Parathyroid adenoma (tissue), 2 donors: ENCODE results near the gene GJB4.

Source experiments
- H2AFZ ChIP-seq: fragments of 300-600 bp; sonication (generic); one replicate; pipeline ENCODE4 v1.7.0; 2017; ENCODE audit warnings: antibody characterized with exemption, mild to moderate bottlenecking
- H3K27ac ChIP-seq: fragments of 300-600 bp; sonication (generic); one replicate; pipeline ENCODE4 v1.7.0; 2017
- H3K27me3 ChIP-seq: fragments of 300-600 bp; sonication (generic); one replicate; pipeline ENCODE4 v1.7.0; 2017; ENCODE audit warnings: low read length; ENCODE audit not compliant: control insufficient read depth, insufficient read depth
- H3K36me3 ChIP-seq: fragments of 300-600 bp; sonication (generic); one replicate; pipeline ENCODE4 v1.7.0; 2017; ENCODE audit warnings: low read length; ENCODE audit not compliant: control insufficient read depth, insufficient read depth
- H3K4me1 ChIP-seq: fragments of 300-600 bp; sonication (generic); one replicate; pipeline ENCODE4 v1.7.0; 2017; ENCODE audit warnings: control low read depth
- H3K4me2 ChIP-seq: fragments of 300-600 bp; sonication (generic); one replicate; pipeline ENCODE4 v1.7.0; 2017; ENCODE audit warnings: low read length
- H3K4me3 ChIP-seq: fragments of 300-600 bp; sonication (generic); one replicate; pipeline ENCODE4 v1.7.0; 2017; ENCODE audit warnings: low read depth, low read length
- H3K79me2 ChIP-seq: fragments of 300-600 bp; sonication (generic); one replicate; pipeline ENCODE4 v1.7.0; 2017; ENCODE audit warnings: control low read depth
- H3K9ac ChIP-seq: fragments of 300-600 bp; sonication (generic); one replicate; pipeline ENCODE4 v1.7.0; 2017; ENCODE audit warnings: mild to moderate bottlenecking
- H3K9me3 ChIP-seq: fragments of 300-600 bp; sonication (generic); one replicate; pipeline ENCODE4 v1.7.0; 2017; ENCODE audit warnings: low read length; ENCODE audit not compliant: control insufficient read depth
- TF ChIP-seq, protein P1 (sequence below): fragments of 300-600 bp; sonication (generic); IDR thresholded peaks from one replicate; pipeline ENCODE4 v1.7.0; 2017; ENCODE audit warnings: antibody characterized with exemption, mild to moderate bottlenecking
- donor health status: primary hyperparathyroidism.

Gene GJB4

DNA sequence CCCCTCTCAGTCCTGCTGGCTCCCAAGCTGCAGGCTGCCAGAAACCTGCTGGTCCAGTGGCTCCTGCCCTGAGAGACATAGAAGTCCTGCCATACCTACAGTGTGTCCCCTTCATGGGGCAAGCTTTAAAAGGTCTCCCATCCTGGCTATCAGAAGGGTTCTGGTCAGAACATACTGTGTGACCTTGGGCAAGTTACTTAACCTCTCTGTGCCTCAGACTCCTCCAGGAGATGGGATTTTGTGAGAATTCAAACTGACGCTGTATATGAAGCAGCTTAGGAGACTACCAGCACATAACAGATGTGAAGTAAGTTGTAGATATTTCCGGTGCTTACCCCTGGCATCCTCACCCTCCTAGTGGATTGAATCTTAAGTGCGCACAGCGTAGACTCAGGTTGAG, 13.4 kb upstream of the GJB4 start:
- H3K27me3 ChIP-seq, result no peaks in the 10 kb centered on the region
- H3K79me2 ChIP-seq, result no peaks in the 10 kb centered on the region
- no peaks in the 10 kb centered on the region for H3K4me1 ChIP-seq
- TF ChIP-seq, protein P1, sequence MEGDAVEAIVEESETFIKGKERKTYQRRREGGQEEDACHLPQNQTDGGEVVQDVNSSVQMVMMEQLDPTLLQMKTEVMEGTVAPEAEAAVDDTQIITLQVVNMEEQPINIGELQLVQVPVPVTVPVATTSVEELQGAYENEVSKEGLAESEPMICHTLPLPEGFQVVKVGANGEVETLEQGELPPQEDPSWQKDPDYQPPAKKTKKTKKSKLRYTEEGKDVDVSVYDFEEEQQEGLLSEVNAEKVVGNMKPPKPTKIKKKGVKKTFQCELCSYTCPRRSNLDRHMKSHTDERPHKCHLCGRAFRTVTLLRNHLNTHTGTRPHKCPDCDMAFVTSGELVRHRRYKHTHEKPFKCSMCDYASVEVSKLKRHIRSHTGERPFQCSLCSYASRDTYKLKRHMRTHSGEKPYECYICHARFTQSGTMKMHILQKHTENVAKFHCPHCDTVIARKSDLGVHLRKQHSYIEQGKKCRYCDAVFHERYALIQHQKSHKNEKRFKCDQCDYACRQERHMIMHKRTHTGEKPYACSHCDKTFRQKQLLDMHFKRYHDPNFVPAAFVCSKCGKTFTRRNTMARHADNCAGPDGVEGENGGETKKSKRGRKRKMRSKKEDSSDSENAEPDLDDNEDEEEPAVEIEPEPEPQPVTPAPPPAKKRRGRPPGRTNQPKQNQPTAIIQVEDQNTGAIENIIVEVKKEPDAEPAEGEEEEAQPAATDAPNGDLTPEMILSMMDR, result no peak
- H3K27ac ChIP-seq, result no peak overlapping the region
- H3K9me3 ChIP-seq, result no peaks in the 10 kb centered on the region
- H3K36me3 ChIP-seq, result no peaks in the 10 kb centered on the region
- H3K4me3 ChIP-seq, result no peak overlapping the region
- H3K9ac ChIP-seq, result no peak overlapping the region
- H2AFZ ChIP-seq, result no peak overlapping the region
- H3K4me2 ChIP-seq, result no peak overlapping the region

- Histone ChIP-seq H3K36me3 (no peaks in the 10 kb centered on the region), H3K27me3 (no peaks in the 10 kb centered on the region), H3K4me3 (no peak overlapping the region), H2AFZ (no peak overlapping the region), H3K27ac (no peak overlapping the region), H3K4me1 (no peaks in the 10 kb centered on the region), H3K4me2 (no peak overlapping the region), H3K79me2 (no peaks in the 10 kb centered on the region), H3K9ac (no peak overlapping the region), H3K9me3 (no peaks in the 10 kb centered on the region)
- TF ChIP-seq, protein P1, result no peak
Observed at GRCh38 chr1:34746785-34747637, 12.5 kb upstream of the GJB4 start.

DNA sequence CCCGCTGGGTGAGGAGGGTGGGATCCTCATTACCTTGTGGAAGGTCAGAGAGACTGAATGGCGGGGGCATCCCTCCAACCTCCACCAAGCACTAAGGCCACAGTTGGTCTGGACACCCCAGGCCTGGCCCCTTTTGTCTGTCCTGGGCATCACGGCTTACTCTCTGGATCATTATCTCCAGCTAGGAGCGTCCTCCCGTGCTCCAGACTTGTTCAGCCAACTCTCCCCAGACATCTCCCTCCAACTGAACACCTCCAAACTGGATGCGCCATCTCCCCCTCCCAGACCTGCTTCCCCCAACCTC, 11.9 kb upstream of the GJB4 start:
- H3K9ac ChIP-seq, result no peak overlapping the region
- H3K4me2 ChIP-seq, result no peak overlapping the region
- H3K4me1 ChIP-seq, result no peaks in the 10 kb centered on the region
- no peak overlapping the region for H2AFZ ChIP-seq
- H3K36me3 ChIP-seq, result no peaks in the 10 kb centered on the region
- no peaks in the 10 kb centered on the region for H3K79me2 ChIP-seq
- H3K27me3 ChIP-seq, result no peaks in the 10 kb centered on the region
- H3K9me3 ChIP-seq, result no peaks in the 10 kb centered on the region
- no peak overlapping the region for H3K27ac ChIP-seq
- TF ChIP-seq, protein P1, result no peak
- no peak overlapping the region for H3K4me3 ChIP-seq

DNA sequence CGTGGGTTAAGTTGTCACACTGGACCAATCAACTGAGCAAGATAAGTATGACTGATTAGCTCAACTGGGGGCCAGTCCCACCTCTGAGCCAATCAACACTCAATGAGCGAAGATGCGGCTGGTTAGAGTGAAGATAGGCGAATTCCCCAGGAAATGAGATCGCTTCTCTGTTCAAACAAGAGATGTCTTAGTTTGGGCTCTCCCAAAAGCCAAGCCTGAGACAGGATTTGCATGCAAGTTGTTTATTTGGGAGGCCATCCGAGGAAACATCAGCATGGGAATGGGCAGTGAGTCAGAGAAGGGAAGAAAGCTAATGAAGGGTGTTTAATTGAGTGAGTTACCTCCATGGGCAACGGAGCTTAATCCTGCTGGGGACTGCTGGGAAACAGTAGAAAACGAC, 9.5 kb upstream of the GJB4 start:
- Histone ChIP-seq H3K4me3 (no peak overlapping the region), H3K27me3 (no peaks in the 10 kb centered on the region), H3K4me2 (no peak overlapping the region), H3K4me1 (no peaks in the 10 kb centered on the region), H3K36me3 (no peaks in the 10 kb centered on the region), H3K9ac (no peak overlapping the region), H3K79me2 (no peaks in the 10 kb centered on the region), H3K9me3 (no peaks in the 10 kb centered on the region), H3K27ac (no peak overlapping the region), H2AFZ (no peak overlapping the region)
- TF ChIP-seq, protein P1, result no peak

GRCh38 chr1:34750610-34751009, 8.9 kb upstream of the GJB4 start:
- no peaks in the 10 kb centered on the region for H3K36me3 ChIP-seq

More at GRCh38 chr1:34750610-34751009, 8.9 kb upstream of the GJB4 start:
- H3K27me3 ChIP-seq, result no peaks in the 10 kb centered on the region
- no peak overlapping the region for H3K4me3 ChIP-seq
- no peaks in the 10 kb centered on the region for H3K79me2 ChIP-seq
- H3K9me3 ChIP-seq, result no peaks in the 10 kb centered on the region
- no peak overlapping the region for H3K27ac ChIP-seq
- no peaks in the 10 kb centered on the region for H3K4me1 ChIP-seq
- H3K9ac ChIP-seq, result no peak overlapping the region
- H3K4me2 ChIP-seq, result no peak overlapping the region
- TF ChIP-seq, protein P1, result no peak
- H2AFZ ChIP-seq, result no peak overlapping the region
